H9 (cell line): ENCODE data around the gene PLPP1. TPM values are rescaled to one million over a fixed set of nuclear protein-coding genes. Genes with fewer than 3 reads are reported as not detected.

ENCODE experiments used
- DNase-seq: peaks from one replicate; pipeline ENCODE4 v3.0.0-alpha.2; 2017
- H2AFZ ChIP-seq: one replicate; pipeline ENCODE4 v1.6.1; 2013; ENCODE audit warnings: mild to moderate bottlenecking, low read length, control low read depth, moderate library complexity
- H2AK5ac ChIP-seq: 2 replicates; pipeline ENCODE4 v1.6.1; 2013; ENCODE audit warnings: low read length, control low read depth, mixed read lengths; ENCODE audit not compliant: insufficient read length
- H2BK120ac ChIP-seq: one replicate; pipeline ENCODE4 v1.6.1; 2013; ENCODE audit warnings: low read depth, mild to moderate bottlenecking, low read length, control low read depth, inconsistent platforms; ENCODE audit not compliant: poor library complexity, severe bottlenecking
- H2BK12ac ChIP-seq: 2 replicates; pipeline ENCODE4 v1.6.1; 2013; ENCODE audit warnings: low read length, control low read depth, mixed read lengths, low read depth; ENCODE audit not compliant: insufficient read length
- H2BK15ac ChIP-seq: 2 replicates; pipeline ENCODE4 v1.6.1; 2013; ENCODE audit warnings: low read depth, low read length, control low read depth
- H2BK20ac ChIP-seq: one replicate; pipeline ENCODE4 v1.6.1; 2013; ENCODE audit warnings: low read depth, mild to moderate bottlenecking, low read length, control low read depth, inconsistent platforms; ENCODE audit not compliant: poor library complexity, severe bottlenecking
- H2BK5ac ChIP-seq: 2 replicates; pipeline ENCODE4 v1.6.1; 2013; ENCODE audit warnings: low read length, control low read depth, mixed read lengths; ENCODE audit not compliant: insufficient read length
- H3K14ac ChIP-seq: 2 replicates; pipeline ENCODE4 v1.6.1; 2013; ENCODE audit warnings: low read length, control low read depth; ENCODE audit not compliant: insufficient read depth
- H3K18ac ChIP-seq: 2 replicates; pipeline ENCODE4 v1.6.1; 2013; ENCODE audit warnings: low read depth, mild to moderate bottlenecking, mixed read lengths, low read length, control low read depth; ENCODE audit not compliant: insufficient read length
- H3K23ac ChIP-seq: 2 replicates; pipeline ENCODE4 v1.6.1; 2013; ENCODE audit warnings: low read length, control low read depth, mixed read lengths, low read depth; ENCODE audit not compliant: insufficient read length
- H3K23me2 ChIP-seq: 2 replicates; pipeline ENCODE4 v1.6.1; 2013; ENCODE audit warnings: low read depth, mild to moderate bottlenecking, mixed read lengths, low read length, control low read depth; ENCODE audit not compliant: insufficient read length, poor library complexity, severe bottlenecking
- H3K27ac ChIP-seq: 2 replicates; pipeline ENCODE4 v1.5.1; 2013; ENCODE audit warnings: low read length, control low read depth, mixed read lengths, low read depth; ENCODE audit not compliant: insufficient read length
- H3K27me3 ChIP-seq: 2 replicates; pipeline ENCODE4 v1.6.1; 2013; ENCODE audit warnings: low read length, control low read depth, inconsistent platforms; ENCODE audit not compliant: insufficient read depth
- H3K4ac ChIP-seq: 2 replicates; pipeline ENCODE4 v1.6.1; 2013; ENCODE audit warnings: low read depth, mild to moderate bottlenecking, control low read depth, inconsistent platforms, low read length, moderate library complexity
- H3K4me1 ChIP-seq: 2 replicates; pipeline ENCODE4 v1.6.1; 2013; ENCODE audit warnings: low read length, control low read depth, inconsistent platforms; ENCODE audit not compliant: insufficient read depth
- H3K4me2 ChIP-seq: 2 replicates; pipeline ENCODE4 v1.6.1; 2013; ENCODE audit warnings: low read length, control low read depth, mixed read lengths; ENCODE audit not compliant: insufficient read length, insufficient read depth
- H3K56ac ChIP-seq: 2 replicates; pipeline ENCODE4 v1.6.1; 2013; ENCODE audit warnings: low read depth, mild to moderate bottlenecking, mixed read lengths, low read length, control low read depth; ENCODE audit not compliant: insufficient read length
- H3K79me1 ChIP-seq: 2 replicates; pipeline ENCODE4 v1.6.1; 2013; ENCODE audit warnings: low read depth, mild to moderate bottlenecking, moderate library complexity, low read length, control low read depth, inconsistent platforms; ENCODE audit not compliant: insufficient read depth, poor library complexity, severe bottlenecking
- H3K79me2 ChIP-seq: 2 replicates; pipeline ENCODE4 v1.6.1; 2013; ENCODE audit warnings: low read length, control low read depth, inconsistent platforms; ENCODE audit not compliant: insufficient read depth
- H3K9ac ChIP-seq: 2 replicates; pipeline ENCODE4 v1.6.1; 2013; ENCODE audit warnings: low read length, control low read depth, mixed read lengths; ENCODE audit not compliant: insufficient read length; ENCODE audit errors: extremely low read depth
- H3K9me3 ChIP-seq: one replicate; pipeline ENCODE4 v1.6.1; 2013; ENCODE audit warnings: low read depth, low read length, inconsistent platforms; ENCODE audit not compliant: control insufficient read depth
- H3T11ph ChIP-seq: one replicate; pipeline ENCODE4 v1.6.1; 2013; ENCODE audit warnings: mild to moderate bottlenecking, low read length, control low read depth, inconsistent platforms
- H4K20me1 ChIP-seq: one replicate; pipeline ENCODE4 v1.6.1; 2013; ENCODE audit not compliant: control insufficient read depth, insufficient read length, insufficient read depth
- H4K5ac ChIP-seq: 2 replicates; pipeline ENCODE4 v1.6.1; 2013; ENCODE audit warnings: low read depth, mild to moderate bottlenecking, mixed read lengths, low read length, control low read depth; ENCODE audit not compliant: insufficient read length
- H4K8ac ChIP-seq: replicated peaks from 2 replicates; pipeline ENCODE4 v1.6.1; 2013; ENCODE audit warnings: low read length, control low read depth, mixed read lengths, low read depth; ENCODE audit not compliant: insufficient read length
- H4K91ac ChIP-seq: 2 replicates; pipeline ENCODE4 v1.6.1; 2013; ENCODE audit warnings: low read depth, mild to moderate bottlenecking, moderate library complexity, mixed read lengths, low read length, control low read depth; ENCODE audit not compliant: insufficient read length
- H3K27ac Mint-ChIP-seq, 3 experiments: 2 replicates in 2 of 3; 3 replicates in 1 of 3; pipeline ENCODE4 v1.8.0; 2020 to 2021; ENCODE audit warnings: mixed read lengths in 3 of 3, mild to moderate bottlenecking in 1 of 3, moderate library complexity in 1 of 3
- H3K27me3 Mint-ChIP-seq: 2 replicates; pipeline ENCODE4 v1.8.0; 2021; ENCODE audit warnings: low read depth, mild to moderate bottlenecking, moderate library complexity, mixed read lengths
- H3K36me3 Mint-ChIP-seq, 3 experiments: 2 replicates in 2 of 3; 3 replicates in 1 of 3; pipeline ENCODE4 v1.8.0; 2020 to 2021; ENCODE audit warnings: low read depth in 3 of 3, mixed read lengths in 3 of 3; ENCODE audit not compliant: insufficient read depth in 1 of 3
- H3K4me1 Mint-ChIP-seq, 2 experiments: 2 replicates each; pipeline ENCODE4 v1.8.0; 2020; ENCODE audit warnings: mixed read lengths in 2 of 2
- H3K4me3 Mint-ChIP-seq, 2 experiments: 2 replicates in 1 of 2; 3 replicates in 1 of 2; pipeline ENCODE4 v1.8.0; 2020 to 2021; ENCODE audit warnings: mild to moderate bottlenecking in 2 of 2, mixed read lengths in 2 of 2, moderate library complexity in 1 of 2
- H3K9me3 Mint-ChIP-seq, 2 experiments: 2 replicates in 1 of 2; 3 replicates in 1 of 2; pipeline ENCODE4 v1.8.0; 2020; ENCODE audit warnings: mild to moderate bottlenecking in 2 of 2, mixed read lengths in 2 of 2, moderate library complexity in 1 of 2
- CTCF ChIP-seq: fragments of 200-600 bp; sonication (generic); conservative IDR thresholded peaks from 3 replicates; pipeline ENCODE4 v1.8.0; 2021; ENCODE audit warnings: antibody characterized with exemption, mild to moderate bottlenecking
- WGBS: extraction: QIAGEN DNeasy Blood & Tissue Kit; methylation state at CpG from one replicate; pipeline ENCODE4 v1.1.7; 2013; ENCODE audit warnings: missing lambda C conversion rate, low lambda C conversion rate, mixed read lengths; ENCODE audit not compliant: insufficient read length; ENCODE audit errors: extremely low coverage; 5-methylcytosine and 5-hydroxymethylcytosine counted together
- total RNA-seq: library from RNA; stranded (reverse); gene quantifications from 2 replicates; pipeline ENCODE4 v1.2.1, GENCODE V29; 2021

The PLPP1 gene
- total RNA-seq, 1 experiment from 2014 or later, result 85.9 TPM

- Mint-ChIP-seq H3K36me3 (peaks cover 43 to 71% (median 63%) of the 10 kb centered on the region in 3 experiments), H3K27me3 (no peaks in the 10 kb centered on the region), H3K4me1 (peaks cover 7 to 10% of the 10 kb centered on the region in 2 experiments; a peak in 3 of 4 replicates), H3K27ac (no peak overlapping the region), H3K9me3 (peaks cover 4 to 17% of the 10 kb centered on the region in 2 experiments; a peak in 4 of 5 replicates), H3K4me3 (no peak overlapping the region)
- Histone ChIP-seq H4K20me1 (no peaks in the 10 kb centered on the region), H3K27ac (no peak overlapping the region), H3K79me2 (no peaks in the 10 kb centered on the region), H2BK120ac (no peak overlapping the region), H3K4me2 (no peak overlapping the region), H3K27me3 (no peaks in the 10 kb centered on the region), H2AFZ (no peak overlapping the region), H3K56ac (no peak overlapping the region), H3K79me1 (peaks cover 2% of the 10 kb centered on the region), H3K23ac (no peak overlapping the region), H2BK12ac (no peak overlapping the region), H3K9ac (no peak overlapping the region), H3K14ac (no peak overlapping the region), H2BK20ac (no peak overlapping the region), H3K18ac (no peak overlapping the region), H2BK5ac (no peak overlapping the region), H3T11ph (no peak overlapping the region), H3K23me2 (no peaks in the 10 kb centered on the region), H4K5ac (no peak overlapping the region), H3K9me3 (peaks cover 8% of the 10 kb centered on the region), H4K8ac (no peak overlapping the region), H3K4me1 (no peaks in the 10 kb centered on the region; the same call in 1 of the 2 replicates), H3K4ac (no peak overlapping the region), H4K91ac (no peak overlapping the region), H2AK5ac (no peak overlapping the region), H2BK15ac (no peak overlapping the region)
- no peak for TF ChIP-seq CTCF
- WGBS, result no CpG with 5 or more reads among the region's 2 CpGs
- no peak for DNase-seq
Measured at GRCh38 chr5:55391707-55392106, 143.1 kb downstream of the PLPP1 start.
